K562 treated with DMSO at 1 percent for 48 hours (cell line): Measurements from ENCODE around the gene C1QTNF4. TPM values are rescaled to one million over a fixed set of nuclear protein-coding genes. Genes with fewer than 3 reads are reported as not detected.

ENCODE experiments used
- total RNA-seq: library from RNA; unstranded; fragments of 300-600 nt; gene quantifications from 2 replicates; pipeline ENCODE4 v1.2.3, GENCODE V29; 2022; ENCODE audit warnings: low replicate concordance; ENCODE audit errors: extremely low read depth

The C1QTNF4 gene
- total RNA-seq, result not detected in 2 replicates

DNA sequence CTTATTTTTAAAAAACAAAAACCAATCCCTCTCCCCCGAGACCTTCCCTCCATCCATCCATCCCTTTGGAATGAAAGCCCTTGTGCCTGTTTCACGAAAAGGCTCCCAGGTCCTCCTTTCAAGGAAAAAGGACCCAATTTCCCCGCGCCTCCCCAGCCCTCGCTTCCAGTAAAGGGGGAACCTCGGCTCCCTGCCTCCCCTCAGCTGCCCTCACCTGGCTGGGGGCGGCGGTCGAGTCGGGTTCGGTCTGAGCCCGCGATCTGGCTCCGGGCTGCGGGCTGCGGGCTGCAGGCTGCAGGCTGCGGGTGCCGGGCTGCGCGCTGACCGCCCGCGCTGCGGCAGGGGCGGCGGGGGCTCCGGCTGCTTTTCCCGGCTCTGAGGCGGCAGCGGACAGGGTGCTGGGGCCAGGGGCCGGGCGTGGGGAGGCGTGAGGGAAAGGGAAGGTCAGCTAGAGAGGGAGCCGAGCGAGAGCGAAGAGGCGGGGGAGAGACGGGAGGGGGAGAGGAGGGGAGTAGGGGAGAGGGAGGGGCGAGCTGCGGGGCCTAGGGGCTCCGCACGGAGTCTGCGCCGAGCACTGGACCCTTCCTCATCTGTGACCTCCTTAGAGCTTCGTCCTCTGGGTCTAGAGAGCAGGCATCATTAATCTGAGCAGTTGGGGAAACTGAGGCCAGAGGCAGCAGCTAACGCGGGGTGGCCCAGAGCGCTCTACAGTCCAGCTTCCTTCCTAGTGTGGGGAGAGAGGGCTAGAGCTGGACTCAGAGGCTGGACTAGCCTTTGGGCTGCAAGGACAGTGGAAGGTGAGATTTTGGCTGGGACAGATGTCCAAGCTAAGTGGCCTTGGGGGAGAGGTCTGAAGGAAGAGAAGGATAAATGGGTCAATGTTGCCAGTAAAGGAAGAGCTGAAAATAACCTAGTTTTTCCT lies at the start of gene C1QTNF4:
Gene C1QTNF4 (minus strand): TSS at position 478 of the 922 bp plus-strand sequence. CDS start 3,601 bp downstream, outside the sequence.

DNA sequence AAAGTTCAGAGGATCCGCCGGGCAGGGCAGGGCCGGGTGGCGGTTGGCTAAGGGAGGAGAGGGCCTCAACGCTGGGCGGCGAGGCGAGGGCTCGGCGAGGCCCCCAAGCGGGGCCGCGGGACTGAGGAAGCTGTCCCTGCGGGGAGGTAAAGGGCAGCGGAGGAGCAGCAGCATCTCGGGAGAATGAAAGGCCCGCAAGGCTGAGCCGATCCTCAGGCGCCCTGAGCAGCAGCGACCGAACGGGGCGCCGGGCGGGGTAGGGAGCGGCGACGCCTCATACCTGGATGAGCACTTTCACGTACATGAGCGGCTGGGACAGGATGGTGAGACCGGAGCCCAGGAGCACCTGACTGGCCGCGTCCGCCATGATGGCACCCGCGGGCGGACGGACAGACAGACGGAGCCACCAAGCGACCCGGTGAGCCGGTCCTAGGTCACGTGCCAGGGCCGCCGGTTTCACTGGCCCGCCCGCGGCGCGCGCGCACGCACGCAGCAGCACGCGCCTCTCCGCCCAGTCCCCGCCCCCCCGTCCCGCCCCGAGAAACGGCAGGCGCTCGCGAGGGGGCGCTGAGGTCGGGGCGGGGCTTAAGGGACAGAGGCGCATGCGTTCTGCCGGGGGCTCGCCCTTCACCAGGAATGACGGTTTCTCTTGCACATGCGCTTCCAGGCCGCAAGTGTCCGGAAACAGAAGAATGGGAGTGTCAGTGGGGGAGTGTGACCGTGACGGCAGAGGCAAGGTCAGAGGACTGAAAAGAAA lies 48.1 kb upstream of the C1QTNF4 start, which contains the start of gene MTCH2:
Gene MTCH2 (minus strand): TSS at position 461 of the 757 bp plus-strand sequence. CDS start 94 bp downstream, at position 367.

DNA sequence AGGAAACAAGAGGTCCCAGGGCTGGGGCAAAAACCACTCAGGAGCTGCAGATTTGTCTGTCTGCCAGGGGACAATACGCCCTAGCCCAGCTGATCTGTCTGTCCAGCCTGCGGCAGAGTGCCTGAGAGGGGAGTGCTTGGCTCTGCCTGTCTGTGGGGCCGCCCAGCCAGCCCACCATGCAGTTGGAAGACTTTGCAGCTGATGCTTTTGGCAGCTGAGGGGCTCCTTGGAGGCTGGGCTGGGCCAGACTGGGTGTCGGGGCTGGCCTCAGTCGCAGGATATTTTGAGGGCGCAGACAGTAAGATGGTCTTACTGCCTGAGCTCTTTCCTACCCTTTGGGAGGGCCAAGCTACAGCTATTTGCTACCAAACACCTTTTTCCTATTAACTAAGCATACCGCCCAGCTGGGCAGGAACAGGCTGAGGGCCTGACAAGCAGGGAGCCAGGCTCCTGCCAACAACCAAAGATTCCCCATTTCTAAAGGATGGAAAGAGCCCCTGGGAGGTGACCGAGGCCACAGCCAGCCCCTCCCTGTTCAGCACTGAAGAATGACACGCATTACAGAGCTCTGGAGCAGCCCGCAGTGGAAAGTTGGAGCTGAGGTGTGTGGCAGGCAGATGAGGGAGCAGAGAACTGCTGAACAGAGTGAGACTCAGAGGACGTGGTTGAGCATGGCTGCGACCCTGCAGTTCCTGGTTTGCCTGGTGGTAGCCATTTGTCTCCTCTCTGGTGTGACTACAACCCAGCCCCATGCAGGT lies 7.9 kb downstream of the C1QTNF4 start, which contains the start of gene FAM180B:
Gene FAM180B (plus strand): TSS at position 581 of the 758 bp plus-strand sequence. CDS start 91 bp downstream, at position 672.

DNA sequence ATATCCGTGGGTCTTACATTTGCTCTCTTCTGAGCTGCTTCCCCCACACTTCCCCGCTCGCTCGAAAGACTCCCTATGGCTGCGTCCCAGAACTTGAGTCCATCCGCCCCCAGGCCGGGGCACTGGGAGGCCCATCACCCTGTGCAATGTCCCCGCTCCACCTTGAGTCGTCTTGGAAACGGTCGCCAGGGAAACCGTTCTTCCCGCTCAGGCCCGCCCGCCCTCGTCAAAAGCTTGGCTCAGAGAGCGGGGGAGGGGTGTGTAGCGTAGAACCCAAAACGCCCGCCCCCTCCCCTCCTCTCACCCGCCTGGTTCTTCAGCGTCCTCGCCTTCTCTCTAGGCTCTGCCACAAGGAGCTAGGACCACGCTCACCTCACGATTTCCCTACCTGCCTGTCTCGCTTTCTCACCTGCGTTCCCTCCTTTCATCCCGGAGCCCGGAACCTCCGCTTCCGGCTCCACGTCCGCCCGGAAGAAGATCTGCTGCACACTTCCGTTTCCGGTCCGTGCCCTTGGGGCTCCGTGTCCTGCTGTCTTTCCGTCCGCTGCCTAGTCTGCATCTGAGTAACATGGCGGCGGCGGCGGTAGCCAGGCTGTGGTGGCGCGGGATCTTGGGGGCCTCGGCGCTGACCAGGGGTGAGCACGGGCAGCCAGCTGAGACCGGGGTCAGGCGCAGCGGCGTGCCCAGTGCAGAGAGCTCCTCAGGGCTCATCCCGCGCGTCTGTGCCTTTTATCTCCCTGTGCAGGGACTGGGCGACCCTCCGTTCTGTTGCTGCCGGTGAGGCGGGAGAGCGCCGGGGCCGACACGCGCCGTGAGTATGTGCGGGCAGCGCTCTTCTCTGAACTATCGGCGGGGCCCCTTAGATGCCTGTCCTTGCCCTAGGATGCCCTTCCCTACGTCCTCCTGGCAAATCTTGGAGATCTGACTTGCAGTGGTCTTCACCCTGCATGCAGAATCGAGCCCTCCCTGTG lies 15.4 kb downstream of the C1QTNF4 start, which contains the start of the genes KBTBD4 and NDUFS3:
Gene KBTBD4 (minus strand): TSS at position 447 of the 971 bp plus-strand sequence. CDS start 19 bp downstream, at position 428.
Gene NDUFS3 (plus strand): TSS at position 551 of the 971 bp plus-strand sequence. CDS start 18 bp downstream, at position 569.

DNA sequence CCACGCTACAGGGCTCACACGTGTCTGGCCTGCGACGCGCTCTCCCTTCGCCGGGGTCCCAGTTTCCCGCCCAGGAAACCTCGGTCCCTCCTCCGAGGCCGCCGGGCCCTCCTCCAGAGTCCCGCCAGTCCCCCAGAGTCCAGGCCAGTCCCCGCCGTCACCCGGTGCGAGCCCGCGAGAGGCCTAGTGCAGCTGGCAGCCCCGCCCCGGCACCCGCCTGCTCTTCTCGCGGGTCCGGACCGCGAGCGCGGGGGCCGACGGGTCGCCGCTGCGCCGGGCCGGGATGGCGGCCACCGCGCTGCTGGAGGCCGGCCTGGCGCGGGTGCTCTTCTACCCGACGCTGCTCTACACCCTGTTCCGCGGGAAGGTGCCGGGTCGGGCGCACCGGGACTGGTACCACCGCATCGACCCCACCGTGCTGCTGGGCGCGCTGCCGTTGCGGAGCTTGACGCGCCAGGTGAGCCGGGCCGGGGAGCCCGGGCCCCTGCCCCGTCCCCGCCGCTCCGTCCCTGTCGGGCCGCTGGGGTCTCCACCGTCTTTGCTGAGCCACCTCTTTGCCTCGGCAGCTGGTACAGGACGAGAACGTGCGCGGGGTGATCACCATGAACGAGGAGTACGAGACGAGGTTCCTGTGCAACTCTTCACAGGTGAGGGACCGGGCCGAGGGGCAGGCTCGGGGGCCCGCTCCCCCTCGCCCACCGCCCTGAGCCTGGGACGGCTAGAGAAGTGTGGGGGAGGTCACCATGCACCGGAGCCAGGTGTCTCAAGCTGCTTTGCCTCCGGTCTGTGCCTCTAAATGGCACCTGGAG lies 28.7 kb downstream of the C1QTNF4 start, which contains the start of gene PTPMT1:
Gene PTPMT1 (plus strand): TSS at position 260 of the 809 bp plus-strand sequence. CDS start 24 bp downstream, at position 284.

DNA sequence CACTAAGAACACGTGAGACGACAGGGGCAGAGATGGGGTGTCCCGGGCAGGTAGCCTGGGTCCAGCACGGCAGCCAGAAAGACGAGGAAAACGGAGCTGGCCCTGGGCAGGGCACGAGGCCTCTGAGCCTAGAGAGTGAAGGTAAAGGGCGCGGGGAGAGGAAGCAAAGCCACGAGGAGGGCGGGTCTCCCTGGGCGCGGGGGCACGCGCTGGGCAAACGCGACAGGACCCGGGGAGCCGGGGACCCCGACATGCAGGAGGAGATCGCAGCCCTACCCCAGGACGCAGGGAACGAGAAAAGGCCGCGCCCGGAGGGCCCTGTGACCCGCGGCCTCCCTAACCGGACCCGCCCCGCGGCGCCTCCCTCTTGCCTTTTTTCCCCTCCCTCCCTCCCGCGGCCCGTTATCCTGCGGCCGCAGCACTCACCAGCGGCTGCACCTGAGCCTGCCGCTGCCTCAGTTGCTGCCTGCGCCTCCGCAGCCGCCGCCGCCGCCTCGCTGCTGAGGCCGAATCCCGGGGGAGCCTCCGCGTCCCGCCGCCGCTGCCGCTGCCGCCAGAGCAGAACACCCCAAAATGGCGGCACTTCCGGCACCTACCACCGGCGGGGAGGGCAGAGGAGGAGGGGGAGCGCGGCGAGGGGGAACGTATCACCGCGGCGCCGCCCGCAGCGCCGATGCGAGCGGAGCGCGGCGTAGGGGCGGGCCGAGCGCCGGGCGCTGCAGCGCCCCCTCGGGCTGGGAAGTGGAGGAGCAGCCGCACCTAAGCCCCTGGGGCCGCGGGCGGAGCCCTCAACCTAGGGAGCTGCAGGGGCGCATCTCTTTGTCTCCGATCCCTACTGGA lies 41.4 kb downstream of the C1QTNF4 start, which contains the start of gene CELF1:
Gene CELF1 (minus strand): TSS at position 567 of the 840 bp plus-strand sequence. CDS start 53,609 bp downstream, outside the sequence.

Other genes with a start within 250 kb of the C1QTNF4 start
- gene MYBPC3, start 241.7 kb downstream of the C1QTNF4 start, total RNA-seq, result not detected in 2 replicates
- not detected in 2 replicates for gene SPI1, start 215.9 kb downstream of the C1QTNF4 start, total RNA-seq
- not detected in 2 replicates for gene SLC39A13, start 185.8 kb downstream of the C1QTNF4 start, total RNA-seq
- not detected in 2 replicates for gene PSMC3, start 168.0 kb downstream of the C1QTNF4 start, total RNA-seq
- gene RAPSN, start 145.3 kb downstream of the C1QTNF4 start, total RNA-seq, result not detected in 2 replicates
- not detected in 2 replicates for gene CELF1, start 41.3 kb downstream of the C1QTNF4 start, total RNA-seq
- not detected in 2 replicates for gene PTPMT1, start 28.8 kb downstream of the C1QTNF4 start, total RNA-seq
- not detected in 2 replicates for gene KBTBD4, start 15.4 kb downstream of the C1QTNF4 start, total RNA-seq
- not detected in 2 replicates for gene NDUFS3, start 15.3 kb downstream of the C1QTNF4 start, total RNA-seq
- gene FAM180B, start 7.7 kb downstream of the C1QTNF4 start, total RNA-seq, result not detected in 2 replicates
- gene MTCH2, start 48.1 kb upstream of the C1QTNF4 start, total RNA-seq, result not detected in 2 replicates
- gene AGBL2, start 121.0 kb upstream of the C1QTNF4 start, total RNA-seq, result not detected in 2 replicates
- gene FNBP4, start 172.9 kb upstream of the C1QTNF4 start, total RNA-seq, result not detected in 2 replicates